ENCODE data around the gene ACVR2A. TPM values are rescaled to one million over a fixed set of nuclear protein-coding genes. Genes with fewer than 3 reads are reported as not detected.

The ACVR2A gene
- total and polyA plus RNA-seq, 9 of the 15 experiments (the other 6 are each of a cell fraction or from before 2014, with no cell fraction given), result 1.2 to 3.9 (median 2.4) TPM

DNA sequence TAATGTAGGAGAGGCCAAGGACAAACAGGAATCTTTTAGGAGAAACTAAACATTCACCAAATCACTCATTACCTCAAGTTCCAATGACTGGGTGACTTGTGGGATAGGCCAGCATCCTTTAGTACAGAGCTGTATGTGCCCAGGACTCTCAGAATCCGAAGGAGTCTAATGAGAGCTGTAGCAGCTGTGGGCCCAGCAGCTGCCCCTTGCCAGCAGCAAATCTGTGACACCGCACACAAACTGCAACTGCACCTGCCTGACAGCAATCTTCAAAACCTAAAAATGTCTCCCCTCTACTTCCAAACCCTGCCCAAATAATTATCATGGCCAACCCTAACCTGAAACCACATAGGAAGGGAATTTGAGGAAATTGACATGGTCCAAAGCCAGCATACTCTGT, 44.5 kb upstream of the ACVR2A start:
- ChIA-PET CTCF (ENCODE audit: low intra/inter-chr PET ratio) (no interaction called here), POLR2A (interaction anchor here (1.1 kb wide), 1 partner anchor 16 kb away, joined by 5 read pairs; no protein-coding TSS in a partner anchor)
- TF ChIP-seq GABPA (tag; conservative IDR thresholded peaks at IDR 0.05; ENCODE audit: low read depth), result no peak
- no peak for TF ChIP-seq NFIC (IDR thresholded peaks at IDR 0.05)
- TF ChIP-seq, protein P1, sequence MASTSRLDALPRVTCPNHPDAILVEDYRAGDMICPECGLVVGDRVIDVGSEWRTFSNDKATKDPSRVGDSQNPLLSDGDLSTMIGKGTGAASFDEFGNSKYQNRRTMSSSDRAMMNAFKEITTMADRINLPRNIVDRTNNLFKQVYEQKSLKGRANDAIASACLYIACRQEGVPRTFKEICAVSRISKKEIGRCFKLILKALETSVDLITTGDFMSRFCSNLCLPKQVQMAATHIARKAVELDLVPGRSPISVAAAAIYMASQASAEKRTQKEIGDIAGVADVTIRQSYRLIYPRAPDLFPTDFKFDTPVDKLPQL (IDR thresholded peaks at IDR 0.05; ENCODE audit: extremely low read depth, insufficient read length), result no peak
- no peak for TF ChIP-seq SETDB1 (IDR thresholded peaks at IDR 0.05; ENCODE audit: low read length)
- TF ChIP-seq ZNF75A (CRISPR knock-in tag; IDR thresholded peaks at IDR 0.05), result no peak
- TF ChIP-seq ZNF583 (CRISPR knock-in tag; IDR thresholded peaks at IDR 0.05), result no peak
- no peak for TF ChIP-seq SRSF7 (optimal IDR thresholded peaks at IDR 0.05; ENCODE audit: low read depth, low read length)
- no peak for TF ChIP-seq MYBL2 (IDR thresholded peaks at IDR 0.05; ENCODE audit: low read depth)
- no peak for TF ChIP-seq MYBL2 (CRISPR knock-in tag; IDR thresholded peaks at IDR 0.05; ENCODE audit: borderline replicate concordance)
- no peak for TF ChIP-seq RCOR1 (IDR thresholded peaks at IDR 0.05; ENCODE audit: borderline replicate concordance in 1 of 2, low read depth in 2 of 2, low read length in 2 of 2)
- TF ChIP-seq BMI1 (IDR thresholded peaks at IDR 0.05; ENCODE audit: low read length), result no peak
- Histone ChIP-seq H4K20me1 (replicated peaks; ENCODE audit: control insufficient read depth, insufficient read depth, low read length) (no peaks in the 10 kb centered on the region), H3K9me3 (replicated peaks; ENCODE audit: control insufficient read depth, insufficient read depth, low read depth, low read length) (no peaks in the 10 kb centered on the region), H2AFZ (ENCODE audit: low read depth, low read length) (no peak overlapping the region), H3K27ac (ENCODE audit: extremely low read depth, low read depth, low read length) (no peak overlapping the region), H3K9me1 (ENCODE audit: control insufficient read depth, insufficient read depth, low read length) (no peaks in the 10 kb centered on the region), H3K4me2 (ENCODE audit: insufficient read depth, low read length) (no peak overlapping the region), H3K9ac (ENCODE audit: insufficient read depth in 1 of 2, low read depth in 2 of 2, low read length in 2 of 2) (no peak overlapping the region), H3K27me3 (ENCODE audit: control insufficient read depth in 2 of 2, insufficient read depth in 2 of 2, low read length in 2 of 2) (no peaks in the 10 kb centered on the region), H3K36me3 (ENCODE audit: control insufficient read depth, insufficient read depth, low read length) (no peaks in the 10 kb centered on the region), H3K4me1 (replicated peaks in 1 of 2; ENCODE audit: control insufficient read depth in 2 of 2, insufficient read depth in 2 of 2, low read length in 2 of 2) (no peaks in the 10 kb centered on the region), H3K4me3 (no peak overlapping the region), H3K79me2 (ENCODE audit: control insufficient read depth, insufficient read depth, low read length) (no peaks in the 10 kb centered on the region)
- DNase-seq (ENCODE audit: extremely low read depth in 1 of 4, low spot score in 3 of 4), result no peak
- no TSS peak for BruUV-seq (replicated peaks)
- no peak for FAIRE-seq
- intact Hi-C loops (cut with micrococcal nuclease), result no loop called here
- WGBS (ENCODE audit: insufficient coverage, low coverage, missing lambda C conversion rate), result 0% methylated on average over 2 of the region's 2 CpGs
- no peak for ATAC-seq
- in situ Hi-C loops (cut with MboI), result no loop called here
